ENCODE data around the gene ASCC2.

The ASCC2 gene

GRCh38 chr22:29816980-29817379 lies 21.1 kb downstream of the ASCC2 start:
- DNase-seq (ENCODE audit: low read depth in 2 of 2): no peak

GRCh38 chr22:29816539-29816938 lies 21.5 kb downstream of the ASCC2 start:
- no peak for DNase-seq (ENCODE audit: low read depth in 2 of 2)

- no peak for DNase-seq (ENCODE audit: low read depth in 2 of 2)
Measured at GRCh38 chr22:29816128-29816527, 21.9 kb downstream of the ASCC2 start.

GRCh38 chr22:29815580-29815979 lies 22.5 kb downstream of the ASCC2 start:
- no peak for DNase-seq (ENCODE audit: low read depth in 2 of 2)

GRCh38 chr22:29814003-29814402 lies 24.1 kb downstream of the ASCC2 start:
- no peak for DNase-seq (ENCODE audit: low read depth in 2 of 2)

- no peak for DNase-seq (ENCODE audit: low read depth in 2 of 2)
Measured at GRCh38 chr22:29813563-29813962, 24.5 kb downstream of the ASCC2 start.

GRCh38 chr22:29813126-29813525 lies 24.9 kb downstream of the ASCC2 start:
- no peak for DNase-seq (ENCODE audit: low read depth in 2 of 2)

- DNase-seq (ENCODE audit: low read depth in 2 of 2): no peak
Measured at GRCh38 chr22:29811377-29811776, 26.7 kb downstream of the ASCC2 start.

GRCh38 chr22:29810216-29810615 lies 27.9 kb downstream of the ASCC2 start:
- DNase-seq (ENCODE audit: low read depth in 2 of 2): no peak

GRCh38 chr22:29806196-29806595 lies 31.9 kb downstream of the ASCC2 start:
- no peak for DNase-seq (ENCODE audit: low read depth in 2 of 2)

GRCh38 chr22:29804985-29805384 lies 33.1 kb downstream of the ASCC2 start:
- DNase-seq (ENCODE audit: low read depth in 2 of 2): no peak

GRCh38 chr22:29803190-29803589 lies 34.9 kb downstream of the ASCC2 start:
- no peak for DNase-seq (ENCODE audit: low read depth in 2 of 2)

GRCh38 chr22:29801796-29802195 lies 36.3 kb downstream of the ASCC2 start:
- no peak for DNase-seq (ENCODE audit: low read depth in 2 of 2)

GRCh38 chr22:29801153-29801552 lies 36.9 kb downstream of the ASCC2 start:
- DNase-seq (ENCODE audit: low read depth in 2 of 2): no peak

- no peak for DNase-seq (ENCODE audit: low read depth in 2 of 2)
Measured at GRCh38 chr22:29799217-29799680, 38.8 kb downstream of the ASCC2 start.

GRCh38 chr22:29798801-29799200 lies 39.3 kb downstream of the ASCC2 start:
- no peak for DNase-seq (ENCODE audit: low read depth in 2 of 2)

- DNase-seq (ENCODE audit: low read depth in 2 of 2): no peak
Measured at GRCh38 chr22:29798318-29798717, 39.8 kb downstream of the ASCC2 start.

GRCh38 chr22:29797351-29797750 lies 40.7 kb downstream of the ASCC2 start:
- no peak for DNase-seq (ENCODE audit: low read depth in 2 of 2)

- DNase-seq (ENCODE audit: low read depth in 2 of 2): no peak
Measured at GRCh38 chr22:29795663-29796062, 42.4 kb downstream of the ASCC2 start.

GRCh38 chr22:29793396-29793795 lies 44.7 kb downstream of the ASCC2 start:
- no peak for DNase-seq (ENCODE audit: low read depth in 2 of 2)

GRCh38 chr22:29790061-29790460 lies 48.0 kb downstream of the ASCC2 start:
- no peak for DNase-seq (ENCODE audit: low read depth in 2 of 2)

- DNase-seq (ENCODE audit: low read depth in 2 of 2): no peak
Measured at GRCh38 chr22:29788339-29789279, 49.5 kb downstream of the ASCC2 start.

GRCh38 chr22:29787371-29787980 lies 50.6 kb downstream of the ASCC2 start:
- no peak for DNase-seq (ENCODE audit: low read depth in 2 of 2)
